Measurements from ENCODE around the gene SETX. TPM values are rescaled to one million over a fixed set of nuclear protein-coding genes. Genes with fewer than 3 reads are reported as not detected.

Gene SETX
- total RNA-seq, 2 donors from 2014 or later, result 26.7 to 30.4 TPM

GRCh38 chr9:132341177-132341840, 13.5 kb downstream of the SETX start:
- intact Hi-C loops (cut with DNase I), result no loop called here
- no peak for ATAC-seq
- DNase-seq, result no peak
- 90 to 96% methylated on average over 9 of the region's 9 CpGs for WGBS, 2 donors
- TF ChIP-seq POLR2A (IDR thresholded peaks at IDR 0.05) (no peak), CTCF (IDR thresholded peaks at IDR 0.05) (no peak)
- Histone ChIP-seq H3K36me3 (replicated peaks in 1 of 2; ENCODE audit: insufficient read depth in 1 of 2, low read depth in 2 of 2) (peaks cover 6 to 44% of the 10 kb centered on the region in 2 donors), H3K4me3 (no peak overlapping the region), H3K27me3 (no peaks in the 10 kb centered on the region), H3K4me1 (no peaks in the 10 kb centered on the region), H3K27ac (no peak overlapping the region), H3K9me3 (no peaks in the 10 kb centered on the region)

DNA sequence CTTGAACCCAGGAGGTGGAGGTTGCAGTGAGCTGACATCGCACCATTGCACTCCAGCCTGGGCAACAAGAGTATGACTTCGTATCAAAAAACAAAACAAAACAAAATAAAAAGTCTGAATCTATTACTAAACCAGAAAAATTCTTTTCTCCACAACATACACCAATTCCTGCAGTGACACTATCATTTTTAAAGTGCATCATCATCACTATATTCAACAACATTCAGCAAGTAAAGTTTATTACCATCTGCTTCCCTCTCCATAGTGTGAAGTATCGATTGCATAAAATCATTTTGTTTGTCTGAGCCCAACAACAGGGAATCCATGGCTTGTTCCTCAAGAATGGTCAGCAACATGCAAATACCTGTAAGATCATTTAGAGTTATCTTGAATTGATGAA, 20.4 kb downstream of the SETX start:
- Histone ChIP-seq H3K27ac (no peak overlapping the region), H3K36me3 (replicated peaks in 1 of 2; ENCODE audit: insufficient read depth in 1 of 2, low read depth in 2 of 2) (peaks cover 7 to 54% of the 10 kb centered on the region in 2 donors), H3K4me1 (no peaks in the 10 kb centered on the region), H3K4me3 (no peak overlapping the region), H3K27me3 (no peaks in the 10 kb centered on the region), H3K9me3 (no peaks in the 10 kb centered on the region)
- ATAC-seq (no peak), DNase-seq (no peak)
- TF ChIP-seq POLR2A (IDR thresholded peaks at IDR 0.05), result no peak
- no peak for TF ChIP-seq CTCF (IDR thresholded peaks at IDR 0.05)
- WGBS, 2 donors, result 98% methylated on average over 3 of the region's 3 CpGs
- intact Hi-C loops (cut with DNase I), result no loop called here

DNA sequence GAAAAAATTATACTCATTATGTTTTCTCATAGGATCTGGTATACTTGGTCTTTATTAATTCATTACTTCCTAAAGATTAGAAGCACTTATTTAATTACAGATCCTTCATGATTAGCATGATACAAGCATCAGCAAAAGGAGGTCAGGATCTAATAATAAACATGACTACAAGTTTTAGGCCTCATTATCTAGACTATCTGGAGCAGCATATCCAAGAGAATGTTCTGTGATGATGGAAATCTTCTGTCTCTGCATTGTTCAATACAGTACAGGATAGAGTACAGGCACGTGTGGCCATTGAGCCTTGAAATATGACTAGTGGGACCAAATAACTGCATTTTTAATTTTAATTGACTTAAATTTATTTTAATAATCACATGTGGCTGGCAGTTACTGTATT, 21.2 kb downstream of the SETX start:
- H3K36me3 ChIP-seq (replicated peaks in 1 of 2; ENCODE audit: insufficient read depth in 1 of 2, low read depth in 2 of 2), result peaks cover 7 to 56% of the 10 kb centered on the region in 2 donors
- no peak overlapping the region for H3K27ac ChIP-seq
- ATAC-seq (no peak), DNase-seq (no peak)
- H3K27me3 ChIP-seq, result no peaks in the 10 kb centered on the region
- H3K4me3 ChIP-seq, result no peak overlapping the region
- intact Hi-C loops (cut with DNase I), result no loop called here
- no peak for TF ChIP-seq POLR2A (IDR thresholded peaks at IDR 0.05)
- 86 to 93% methylated on average over 1 of the region's 1 CpG for WGBS, 2 donors
- H3K9me3 ChIP-seq, result no peaks in the 10 kb centered on the region
- H3K4me1 ChIP-seq, result no peaks in the 10 kb centered on the region

GRCh38 chr9:132328580-132328979, 26.2 kb downstream of the SETX start:
- no peak for TF ChIP-seq POLR2A (IDR thresholded peaks at IDR 0.05)
- no peak for TF ChIP-seq CTCF (IDR thresholded peaks at IDR 0.05)
- Histone ChIP-seq H3K27ac (no peak overlapping the region), H3K27me3 (no peaks in the 10 kb centered on the region), H3K9me3 (no peaks in the 10 kb centered on the region), H3K4me1 (no peaks in the 10 kb centered on the region), H3K36me3 (replicated peaks in 1 of 2; ENCODE audit: insufficient read depth in 1 of 2, low read depth in 2 of 2) (peaks cover 4 to 37% of the 10 kb centered on the region in 2 donors), H3K4me3 (no peak overlapping the region)
- 95 to 97% methylated on average over 4 of the region's 4 CpGs for WGBS, 2 donors
- DNase-seq, result no peak
- intact Hi-C loops (cut with DNase I), result no loop called here
- ATAC-seq, result no peak

DNA sequence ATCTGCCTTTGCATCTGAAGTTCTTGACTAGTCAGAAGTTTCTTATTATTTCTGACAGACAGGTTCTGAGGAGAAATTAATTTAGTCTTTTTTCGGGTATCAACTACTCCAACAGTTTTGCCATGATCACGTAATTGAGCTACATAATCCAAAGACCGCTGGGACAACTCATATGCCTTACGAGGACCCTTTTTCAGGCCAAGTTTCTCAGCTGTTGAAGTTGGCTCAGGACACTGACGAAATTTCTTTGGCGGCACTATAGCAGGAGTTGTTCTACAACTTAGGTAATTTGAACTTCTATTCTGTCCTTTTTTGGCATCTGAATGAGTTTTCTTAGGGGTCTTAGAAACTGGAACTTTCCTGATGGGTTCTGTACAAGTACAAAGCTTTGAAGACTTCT, 27.2 kb downstream of the SETX start:
- 95% methylated on average over 6 of the region's 6 CpGs for WGBS, 2 donors
- H3K36me3 ChIP-seq (replicated peaks in 1 of 2; ENCODE audit: insufficient read depth in 1 of 2, low read depth in 2 of 2), result peaks cover 4 to 36% of the 10 kb centered on the region in 2 donors
- H3K4me1 ChIP-seq, result no peaks in the 10 kb centered on the region
- H3K27me3 ChIP-seq, result no peaks in the 10 kb centered on the region
- no peak overlapping the region for H3K27ac ChIP-seq
- intact Hi-C loops (cut with DNase I), result no loop called here
- TF ChIP-seq CTCF (IDR thresholded peaks at IDR 0.05) (no peak), POLR2A (IDR thresholded peaks at IDR 0.05) (no peak)
- no peak overlapping the region for H3K4me3 ChIP-seq
- ATAC-seq (no peak), DNase-seq (no peak)
- no peaks in the 10 kb centered on the region for H3K9me3 ChIP-seq
